ENCODE data around the gene PDGFRA. TPM values are rescaled to one million over a fixed set of nuclear protein-coding genes. Genes with fewer than 3 reads are reported as not detected.

PDGFRA gene
- total and polyA plus RNA-seq, 10 of the 15 experiments (the other 5 are each of a cell fraction or from before 2014, with no cell fraction given) = 0.01 to 0.28 (median 0.06) TPM; not detected in 5

DNA sequence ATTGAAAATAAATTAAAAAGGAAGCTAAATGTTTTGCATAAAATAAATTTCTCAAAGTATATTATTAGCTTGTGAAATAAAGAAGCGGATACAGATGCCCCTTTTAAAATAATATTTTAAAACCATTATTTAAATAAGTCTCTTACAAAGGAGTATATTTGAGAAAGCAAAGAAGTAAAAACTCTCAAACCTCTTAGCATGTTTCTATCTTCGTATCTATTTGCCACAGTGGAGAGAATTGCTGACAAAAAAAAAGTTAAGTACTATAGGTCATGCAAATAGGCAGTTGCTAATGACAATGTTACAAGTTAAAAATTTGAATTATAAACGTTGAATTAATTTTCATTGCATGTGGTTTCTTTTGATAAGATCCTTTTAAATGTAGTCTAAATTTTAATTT, 44.5 kb upstream of the PDGFRA start (continued):
- TF ChIP-seq, protein P1, sequence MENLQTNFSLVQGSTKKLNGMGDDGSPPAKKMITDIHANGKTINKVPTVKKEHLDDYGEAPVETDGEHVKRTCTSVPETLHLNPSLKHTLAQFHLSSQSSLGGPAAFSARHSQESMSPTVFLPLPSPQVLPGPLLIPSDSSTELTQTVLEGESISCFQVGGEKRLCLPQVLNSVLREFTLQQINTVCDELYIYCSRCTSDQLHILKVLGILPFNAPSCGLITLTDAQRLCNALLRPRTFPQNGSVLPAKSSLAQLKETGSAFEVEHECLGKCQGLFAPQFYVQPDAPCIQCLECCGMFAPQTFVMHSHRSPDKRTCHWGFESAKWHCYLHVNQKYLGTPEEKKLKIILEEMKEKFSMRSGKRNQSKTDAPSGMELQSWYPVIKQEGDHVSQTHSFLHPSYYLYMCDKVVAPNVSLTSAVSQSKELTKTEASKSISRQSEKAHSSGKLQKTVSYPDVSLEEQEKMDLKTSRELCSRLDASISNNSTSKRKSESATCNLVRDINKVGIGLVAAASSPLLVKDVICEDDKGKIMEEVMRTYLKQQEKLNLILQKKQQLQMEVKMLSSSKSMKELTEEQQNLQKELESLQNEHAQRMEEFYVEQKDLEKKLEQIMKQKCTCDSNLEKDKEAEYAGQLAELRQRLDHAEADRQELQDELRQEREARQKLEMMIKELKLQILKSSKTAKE (IDR thresholded peaks at IDR 0.05; ENCODE audit: low read depth, poor library complexity, severe bottlenecking) = no peak
- TF ChIP-seq STAT1 (conservative IDR thresholded peaks at IDR 0.05) = no peak

DNA sequence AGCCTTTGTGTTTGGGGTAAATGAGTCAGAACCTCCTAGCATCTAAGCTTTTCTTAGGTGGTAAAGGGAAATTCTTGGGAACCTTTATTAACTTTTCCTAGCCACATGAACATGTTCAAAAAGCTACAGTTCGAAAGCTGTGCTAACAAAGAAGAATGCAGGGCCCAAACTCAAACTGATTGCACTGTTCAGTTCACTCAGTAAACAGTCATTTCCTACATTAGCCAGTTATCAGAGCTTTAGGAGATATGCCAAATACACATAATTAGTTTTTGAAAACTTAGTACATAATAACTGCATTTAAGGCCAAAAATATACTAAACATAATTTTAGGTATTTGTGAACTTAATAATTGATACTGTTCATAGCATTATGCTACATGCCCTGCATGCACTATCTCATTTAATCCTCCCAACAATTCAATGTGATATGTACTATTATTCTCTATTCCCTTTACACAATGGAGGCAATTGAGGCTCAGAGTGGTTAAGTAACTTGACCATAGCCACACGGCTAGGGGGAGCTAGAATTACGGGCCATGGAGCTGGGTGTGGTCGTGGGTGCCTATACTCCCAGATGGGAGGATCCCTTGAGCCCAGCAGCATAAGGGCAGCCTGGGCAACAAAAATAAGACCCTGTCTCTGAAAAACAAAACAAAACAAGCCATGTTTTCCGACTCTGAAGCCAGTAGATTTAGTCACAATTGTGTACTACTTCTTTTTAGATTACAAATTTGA, 43.9 kb upstream of the PDGFRA start:
- ATAC-seq (no peak), DNase-seq (ENCODE audit: low read depth, low spot score) (no peak), FAIRE-seq (no peak)
- in situ Hi-C loops (cut with MboI) (no loop called here), intact Hi-C loops (cut with micrococcal nuclease; ENCODE audit: unreplicated experiment) (no loop called here)
- H3K36me3 ChIP-seq (ENCODE audit: control insufficient read depth in 2 of 2, insufficient read depth in 2 of 2, low read length in 1 of 2) = no peaks in the 10 kb centered on the region
- H3K4me1 ChIP-seq (ENCODE audit: control insufficient read depth, insufficient read depth, low read length) = no peaks in the 10 kb centered on the region
- H3K27me3 ChIP-seq (replicated peaks in 1 of 2; ENCODE audit: control insufficient read depth in 2 of 2, insufficient read depth in 2 of 2, low read length in 1 of 2) = peaks cover 0 to 2% of the 10 kb centered on the region in 2 experiments; a peak in 3 of 4 replicates
- RAD21 ChIA-PET (ENCODE audit: unreplicated experiment) = no interaction called here
- H3K4me3 ChIP-seq = no peak overlapping the region
- SMC1A ChIA-PET (ENCODE audit: uncharacterized antibody, unreplicated experiment) = no interaction called here
- POLR2A ChIA-PET = no interaction called here
- no peaks in the 10 kb centered on the region for H3K79me2 ChIP-seq (ENCODE audit: control insufficient read depth, insufficient read depth, low read length)
- WGBS (ENCODE audit: insufficient coverage, insufficient replicate concordance, low lambda C conversion rate, missing lambda C conversion rate) = 2% methylated on average over 5 of the region's 5 CpGs
- no peaks in the 10 kb centered on the region for H4K20me1 ChIP-seq (ENCODE audit: control insufficient read depth, insufficient read depth)
- no peak for TF ChIP-seq ZNF207 (IDR thresholded peaks at IDR 0.05; ENCODE audit: borderline replicate concordance)
- TF ChIP-seq TCF12 (IDR thresholded peaks at IDR 0.05; ENCODE audit: low read depth, low read length) = no peak
- TF ChIP-seq POLR2A (IDR thresholded peaks at IDR 0.05; ENCODE audit: low read depth, low read length) = no peak
- no peak overlapping the region for H2AFZ ChIP-seq (ENCODE audit: control insufficient read depth, low read depth, low read length)
- no peak overlapping the region for H3K9ac ChIP-seq (ENCODE audit: control insufficient read depth, insufficient read depth, low read length)
- no peaks in the 10 kb centered on the region for H3K9me3 ChIP-seq (replicated peaks; ENCODE audit: control insufficient read depth, insufficient read depth, low read length)
- no TSS peak for BruUV-seq (replicated peaks)
- H3K27ac ChIP-seq (ENCODE audit: control insufficient read depth, insufficient read depth) = no peak overlapping the region
- CTCF ChIA-PET = interaction anchor here (0.9 kb wide), 1 partner anchor 49 kb away, joined by 3 read pairs; no protein-coding TSS in a partner anchor
- H3K4me2 ChIP-seq (ENCODE audit: control insufficient read depth, insufficient read depth) = no peak overlapping the region
